ENCODE measurements around the gene MCC.
A peak's percentile ranks its signal among the peaks of the same experiment; 100 is the strongest.

The MCC gene

DNA sequence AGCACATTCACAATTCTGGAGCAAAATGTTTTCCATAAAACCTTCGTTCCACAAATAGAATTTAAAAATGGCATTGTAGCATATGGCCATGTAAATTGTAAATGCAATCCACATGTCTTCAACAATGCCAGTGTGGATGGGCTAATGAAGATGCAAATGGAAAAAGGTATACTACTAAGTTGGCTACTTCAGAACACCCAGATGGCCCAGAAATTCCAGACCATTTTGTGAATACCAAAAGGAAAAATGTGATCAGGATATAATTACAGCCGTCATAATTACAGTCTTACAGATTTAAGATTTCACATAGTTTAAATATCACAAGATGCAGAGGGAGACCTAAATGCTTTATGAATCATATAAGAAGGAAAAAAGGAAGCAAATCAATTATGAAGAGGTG lies 170.6 kb downstream of the MCC start:
- H3K4me3 ChIP-seq (ENCODE audit: control insufficient read depth, low read depth, low read length), result no peak overlapping the region
- no peak for DNase-seq (ENCODE audit: low read depth)
- TF ChIP-seq, protein P1, sequence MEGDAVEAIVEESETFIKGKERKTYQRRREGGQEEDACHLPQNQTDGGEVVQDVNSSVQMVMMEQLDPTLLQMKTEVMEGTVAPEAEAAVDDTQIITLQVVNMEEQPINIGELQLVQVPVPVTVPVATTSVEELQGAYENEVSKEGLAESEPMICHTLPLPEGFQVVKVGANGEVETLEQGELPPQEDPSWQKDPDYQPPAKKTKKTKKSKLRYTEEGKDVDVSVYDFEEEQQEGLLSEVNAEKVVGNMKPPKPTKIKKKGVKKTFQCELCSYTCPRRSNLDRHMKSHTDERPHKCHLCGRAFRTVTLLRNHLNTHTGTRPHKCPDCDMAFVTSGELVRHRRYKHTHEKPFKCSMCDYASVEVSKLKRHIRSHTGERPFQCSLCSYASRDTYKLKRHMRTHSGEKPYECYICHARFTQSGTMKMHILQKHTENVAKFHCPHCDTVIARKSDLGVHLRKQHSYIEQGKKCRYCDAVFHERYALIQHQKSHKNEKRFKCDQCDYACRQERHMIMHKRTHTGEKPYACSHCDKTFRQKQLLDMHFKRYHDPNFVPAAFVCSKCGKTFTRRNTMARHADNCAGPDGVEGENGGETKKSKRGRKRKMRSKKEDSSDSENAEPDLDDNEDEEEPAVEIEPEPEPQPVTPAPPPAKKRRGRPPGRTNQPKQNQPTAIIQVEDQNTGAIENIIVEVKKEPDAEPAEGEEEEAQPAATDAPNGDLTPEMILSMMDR (conservative IDR thresholded peaks at IDR 0.05; ENCODE audit: control insufficient read depth, insufficient read depth, low read depth, low read length), result no peak

GRCh38 chr5:113311301-113311700 lies 177.0 kb downstream of the MCC start:
- TF ChIP-seq, protein P1 (conservative IDR thresholded peaks at IDR 0.05; ENCODE audit: control insufficient read depth, insufficient read depth, low read depth, low read length), result no peak
- DNase-seq (ENCODE audit: low read depth), result peak; percentile 8
- no peak overlapping the region for H3K4me3 ChIP-seq (ENCODE audit: control insufficient read depth, low read depth, low read length)

DNA sequence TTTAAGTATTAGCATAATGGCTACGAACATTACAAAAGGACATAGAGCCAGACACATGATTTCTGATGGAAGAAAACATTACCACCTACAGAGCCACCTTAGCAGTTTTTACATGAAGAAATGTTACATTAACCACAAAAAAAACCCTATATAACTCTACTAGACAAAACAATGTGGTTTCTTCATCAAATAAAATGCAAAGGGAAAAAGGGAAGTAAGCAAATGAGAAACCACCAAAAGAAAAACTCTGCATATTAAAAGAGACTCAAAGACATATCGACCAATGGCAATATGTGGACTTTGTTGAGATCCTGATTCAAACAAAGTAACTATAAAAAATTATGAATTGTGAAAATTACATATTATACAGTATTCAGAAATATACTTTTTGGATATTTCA lies 186.1 kb downstream of the MCC start:
- TF ChIP-seq, protein P1 (conservative IDR thresholded peaks at IDR 0.05; ENCODE audit: control insufficient read depth, insufficient read depth, low read depth, low read length), result no peak
- no peak overlapping the region for H3K4me3 ChIP-seq (ENCODE audit: control insufficient read depth, low read depth, low read length)

GRCh38 chr5:113299591-113299990 lies 188.7 kb downstream of the MCC start:
- TF ChIP-seq, protein P1 (conservative IDR thresholded peaks at IDR 0.05; ENCODE audit: control insufficient read depth, insufficient read depth, low read depth, low read length), result no peak
- H3K4me3 ChIP-seq (ENCODE audit: control insufficient read depth, low read depth, low read length), result no peak overlapping the region
- DNase-seq (ENCODE audit: low read depth), result no peak

More for the DNA sequence above, 186.1 kb downstream of the MCC start:
- DNase-seq (ENCODE audit: low read depth), result no peak

GRCh38 chr5:113296676-113297075 lies 191.6 kb downstream of the MCC start:
- TF ChIP-seq, protein P1 (conservative IDR thresholded peaks at IDR 0.05; ENCODE audit: control insufficient read depth, insufficient read depth, low read depth, low read length), result no peak
- no peak overlapping the region for H3K4me3 ChIP-seq (ENCODE audit: control insufficient read depth, low read depth, low read length)
- DNase-seq (ENCODE audit: low read depth), result no peak

- TF ChIP-seq, protein P1 (conservative IDR thresholded peaks at IDR 0.05; ENCODE audit: control insufficient read depth, insufficient read depth, low read depth, low read length), result no peak
- DNase-seq (ENCODE audit: low read depth), result no peak
- peak overlapping the region; percentile 79 for H3K4me3 ChIP-seq (ENCODE audit: control insufficient read depth, low read depth, low read length)
Measured at GRCh38 chr5:113295111-113295539, 193.1 kb downstream of the MCC start.
